ENCODE results near the gene GM2A. TPM values are rescaled to one million over a fixed set of nuclear protein-coding genes. Genes with fewer than 3 reads are reported as not detected.

GM2A gene
- total RNA-seq, 6 experiments from 2014 or later: 11.7 to 23.6 (median 20.3) TPM

GRCh38 chr5:151222054-151222789 lies 30.8 kb upstream of the GM2A start:
- H3K4me1 ChIP-seq: peaks cover 0 to 20% (median 3%) of the 10 kb centered on the region in 4 donors
- no peaks in the 10 kb centered on the region for H3K36me3 ChIP-seq
- no peaks in the 10 kb centered on the region for H3K9me3 ChIP-seq
- H3K4me3 ChIP-seq: peak overlapping the region in 2 of 3 donors; percentile 77 to 82
- intact Hi-C loops (cut with DNase I): no loop called here
- DNase-seq (no peak), ATAC-seq (no peak)
- WGBS (ENCODE audit: insufficient coverage, low coverage, low lambda C conversion rate, missing lambda C conversion rate): 93% methylated on average over 5 of the region's 6 CpGs
- TF ChIP-seq CTCF (IDR thresholded peaks at IDR 0.05): no peak
- no peak for TF ChIP-seq POLR2A (IDR thresholded peaks at IDR 0.05)
- H3K27ac ChIP-seq: peak overlapping the region in 1 of 3 donors; percentile 83
- H3K27me3 ChIP-seq: no peaks in the 10 kb centered on the region

GRCh38 chr5:151222790-151223446 lies 30.1 kb upstream of the GM2A start:
- peak overlapping the region; percentile 70 to 92 (median 83) for H3K27ac ChIP-seq
- ATAC-seq (peak; percentile 64 to 76 (median 66)), DNase-seq (peak; percentile 47 to 67 (median 67))
- peaks cover 0 to 20% (median 3%) of the 10 kb centered on the region in 4 donors for H3K4me1 ChIP-seq
- intact Hi-C loops (cut with DNase I): no loop called here
- H3K36me3 ChIP-seq: no peaks in the 10 kb centered on the region
- no peaks in the 10 kb centered on the region for H3K9me3 ChIP-seq
- 0% methylated on average over 1 of the region's 4 CpGs for WGBS (ENCODE audit: insufficient coverage, low coverage, low lambda C conversion rate, missing lambda C conversion rate)
- H3K27me3 ChIP-seq: no peaks in the 10 kb centered on the region
- TF ChIP-seq POLR2A (IDR thresholded peaks at IDR 0.05) (no peak), CTCF (IDR thresholded peaks at IDR 0.05) (no peak)
- H3K4me3 ChIP-seq: peak overlapping the region; percentile 77 to 91 (median 82)

GRCh38 chr5:151223447-151224264 lies 29.3 kb upstream of the GM2A start, which contains the start of gene CCDC69:
CCDC69 (minus strand) TSS chr5:151224092; CDS start chr5:151223970, 122 bp downstream.
- H3K9me3 ChIP-seq: no peaks in the 10 kb centered on the region
- H3K27me3 ChIP-seq: no peaks in the 10 kb centered on the region
- peaks cover 0 to 20% (median 3%) of the 10 kb centered on the region in 4 donors for H3K4me1 ChIP-seq
- intact Hi-C loops (cut with DNase I): no loop called here
- ATAC-seq (peak; percentile 91 to 96 (median 94)), DNase-seq (peak; percentile 86 to 90 (median 87))
- H3K36me3 ChIP-seq: no peaks in the 10 kb centered on the region
- H3K4me3 ChIP-seq: peak within 1 kb of the TSS; percentile 77 to 91 (median 82)
- WGBS (ENCODE audit: insufficient coverage, low coverage, low lambda C conversion rate, missing lambda C conversion rate): 0% methylated on average over 26 of the region's 58 CpGs
- H3K27ac ChIP-seq: peak within 1 kb of the TSS; percentile 70 to 92 (median 83)
- TF ChIP-seq CTCF (IDR thresholded peaks at IDR 0.05): peak in 3 of 4 donors; percentile 6 to 36 (median 25)
- peak; percentile 78 for TF ChIP-seq POLR2A (IDR thresholded peaks at IDR 0.05)

GRCh38 chr5:151224372-151224771 lies 28.6 kb upstream of the GM2A start:
- DNase-seq (no peak), ATAC-seq (no peak)
- no peaks in the 10 kb centered on the region for H3K27me3 ChIP-seq
- WGBS (ENCODE audit: insufficient coverage, low coverage, low lambda C conversion rate, missing lambda C conversion rate): 79% methylated on average over 6 of the region's 6 CpGs
- no peaks in the 10 kb centered on the region for H3K9me3 ChIP-seq
- peak overlapping the region in 1 of 3 donors; percentile 83 for H3K27ac ChIP-seq
- H3K36me3 ChIP-seq: no peaks in the 10 kb centered on the region
- no peak for TF ChIP-seq POLR2A (IDR thresholded peaks at IDR 0.05)
- TF ChIP-seq CTCF (IDR thresholded peaks at IDR 0.05): no peak
- H3K4me1 ChIP-seq: peaks cover 0 to 20% (median 3%) of the 10 kb centered on the region in 4 donors
- intact Hi-C loops (cut with DNase I): no loop called here
- peak overlapping the region in 1 of 3 donors; percentile 77 for H3K4me3 ChIP-seq

Measured in right lobe of liver (tissue), 6 donors.